NCI-H1417 treated with DMSO at 0.1 percent for 48 hours (cell line): ENCODE data around the gene FARSA.
"Not testable (repeated sequence)": the region's sequence is repeated elsewhere in the genome, so short reads cannot be mapped to it uniquely, and the experiment has no call there.

Source experiments
- DNase-seq: peaks from one replicate; lab custom pipeline; 2025; lab: John Stamatoyannopoulos, UW

Gene FARSA

GRCh38 chr19:12890299-12890786 is 43.2 kb downstream of the FARSA start:
- not testable (repeated sequence) for DNase-seq

DNA sequence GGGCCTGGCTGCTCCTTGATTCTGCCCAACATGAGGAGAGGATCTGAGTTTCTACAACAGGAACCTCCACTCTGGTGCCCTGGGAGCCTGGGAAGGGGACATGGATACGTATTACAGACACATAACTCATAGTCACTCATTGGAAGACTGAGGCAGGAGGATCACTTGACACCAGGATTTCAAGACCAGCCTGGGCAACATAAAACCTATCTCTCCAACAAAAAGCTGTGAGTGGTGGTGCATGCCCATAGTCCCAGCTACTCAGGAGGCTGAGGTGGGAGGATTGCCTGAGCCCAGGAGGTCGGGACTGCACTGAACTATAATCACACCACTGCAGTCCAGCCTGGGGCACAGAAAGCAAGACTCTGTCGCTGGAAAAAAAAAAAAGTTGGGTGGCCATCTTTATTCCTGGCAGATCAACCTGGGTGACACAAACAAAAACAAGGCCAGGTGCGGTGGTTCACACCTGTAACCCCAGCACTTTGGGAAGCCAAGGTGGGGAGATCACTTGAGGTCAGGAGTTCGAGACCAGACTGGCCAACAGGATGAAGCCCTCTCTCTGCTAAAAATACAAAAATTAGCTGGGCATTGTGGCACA is 45.4 kb downstream of the FARSA start:
- DNase-seq: no peak

- no peak for DNase-seq
These were observed 46.4 kb downstream of the FARSA start, which contains the start of gene KLF1 for GRCh38 chr19:12886969-12887747. Gene KLF1, minus strand, starts transcription at chr19:12887201. Its CDS starts 61 bp downstream, at chr19:12887140.

- DNase-seq: no peak
These were observed 46.9 kb downstream of the FARSA start for GRCh38 chr19:12886651-12886968.

DNA sequence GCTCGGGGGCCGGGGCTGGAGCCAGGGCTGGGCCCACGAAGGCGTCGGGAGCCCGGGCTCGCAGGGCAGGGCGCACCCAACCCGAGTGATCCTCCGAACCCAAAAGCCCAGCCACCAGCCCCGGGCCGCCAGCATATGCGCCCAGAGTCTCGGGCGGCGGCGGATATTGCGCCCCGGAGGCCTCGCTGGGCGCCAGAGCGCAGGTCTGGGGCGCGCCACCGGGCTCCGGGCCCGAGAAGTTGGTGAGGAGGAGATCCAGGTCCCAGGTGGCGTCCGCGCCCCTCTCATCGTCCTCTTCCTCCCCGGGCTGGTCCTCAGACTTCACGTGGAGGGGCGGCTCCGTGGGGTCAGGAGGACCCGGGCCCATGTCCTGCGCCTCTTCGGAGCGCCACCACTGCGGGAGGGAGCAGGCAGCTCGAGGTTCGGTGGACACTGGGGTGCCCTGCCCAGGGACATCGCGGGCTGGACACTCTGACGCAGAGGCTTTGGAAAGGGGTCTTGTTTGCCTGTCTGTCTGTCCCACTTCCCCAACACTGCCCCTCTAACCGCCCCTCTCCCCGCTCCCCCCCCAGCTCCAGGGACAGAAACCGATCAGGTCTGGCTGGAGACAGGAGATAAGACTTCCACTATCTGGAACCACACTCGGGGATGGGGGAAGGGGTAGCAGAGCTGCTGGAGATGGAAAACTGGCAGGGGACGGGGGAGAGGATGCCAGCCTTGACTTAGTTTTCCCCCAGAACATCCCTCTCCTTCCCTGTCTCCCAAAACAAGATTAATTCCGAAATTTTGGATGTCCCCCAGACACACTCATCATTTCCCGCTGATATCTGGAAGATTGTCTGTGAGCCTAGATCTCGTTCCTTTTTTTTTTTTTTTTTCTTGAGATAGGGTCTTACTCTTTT is 47.5 kb downstream of the FARSA start:
- no peak for DNase-seq

GRCh38 chr19:12884926-12885748 is 48.4 kb downstream of the FARSA start:
- DNase-seq: peak; percentile 21

GRCh38 chr19:12884627-12884925 is 48.9 kb downstream of the FARSA start:
- no peak for DNase-seq

GRCh38 chr19:12884202-12884601 is 49.3 kb downstream of the FARSA start:
- no peak for DNase-seq

DNA sequence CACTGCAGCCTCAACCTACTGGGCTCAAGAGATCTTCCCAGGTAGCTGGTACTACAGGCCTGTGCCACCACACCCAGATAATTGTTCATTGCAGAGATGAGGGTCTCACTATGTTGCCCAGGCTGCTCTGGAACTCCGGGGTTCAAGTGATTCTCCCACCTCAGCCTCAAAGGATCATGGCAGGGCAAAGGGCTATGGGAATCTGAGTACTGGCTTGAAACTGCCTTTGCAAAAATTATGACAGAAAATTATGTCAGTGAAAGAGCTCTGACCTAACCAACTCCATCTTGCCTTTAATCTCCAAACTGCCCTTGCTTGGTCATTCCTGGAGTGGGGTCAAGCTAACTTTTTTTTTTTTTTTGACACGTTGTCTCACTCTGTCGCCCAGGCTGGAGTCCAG is 50.9 kb downstream of the FARSA start:
- DNase-seq: no peak

DNA sequence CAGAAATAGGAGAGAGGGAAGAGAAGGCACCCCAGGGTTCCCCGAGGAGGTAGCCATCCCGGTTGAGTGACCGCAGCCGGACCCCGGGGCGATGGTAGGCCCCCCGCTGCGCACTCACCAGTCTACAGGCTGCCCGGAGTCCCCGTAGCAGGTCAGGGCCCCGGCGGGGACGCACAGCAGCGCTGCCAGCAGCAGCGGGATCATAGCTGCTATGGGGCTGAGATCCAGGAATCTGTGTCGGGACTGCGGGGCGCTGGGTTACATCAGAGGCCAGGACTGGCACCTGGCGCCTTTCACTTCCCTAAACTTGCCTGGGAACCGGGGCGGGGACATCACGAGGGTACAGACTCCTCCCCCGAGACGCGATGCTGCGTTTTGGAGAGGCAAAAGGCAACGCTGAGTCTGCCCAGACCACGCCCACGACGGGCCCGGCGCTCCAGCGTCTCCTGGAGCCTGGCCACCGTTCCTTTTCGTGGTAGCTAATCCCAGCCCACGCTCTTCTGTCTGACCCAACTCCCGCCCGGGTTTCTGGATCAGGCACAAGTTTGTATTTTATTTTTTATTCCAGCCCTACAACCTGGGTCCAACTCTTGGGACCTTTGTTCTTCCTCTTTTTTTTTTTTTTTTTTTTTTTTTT is 52.2 kb downstream of the FARSA start, which contains the start of gene DNASE2:
TSS of gene DNASE2 (minus strand) at position 278 of the 637 bp plus-strand sequence. CDS start at position 204, 74 bp downstream.
- peak; percentile 83 for DNase-seq

DNA sequence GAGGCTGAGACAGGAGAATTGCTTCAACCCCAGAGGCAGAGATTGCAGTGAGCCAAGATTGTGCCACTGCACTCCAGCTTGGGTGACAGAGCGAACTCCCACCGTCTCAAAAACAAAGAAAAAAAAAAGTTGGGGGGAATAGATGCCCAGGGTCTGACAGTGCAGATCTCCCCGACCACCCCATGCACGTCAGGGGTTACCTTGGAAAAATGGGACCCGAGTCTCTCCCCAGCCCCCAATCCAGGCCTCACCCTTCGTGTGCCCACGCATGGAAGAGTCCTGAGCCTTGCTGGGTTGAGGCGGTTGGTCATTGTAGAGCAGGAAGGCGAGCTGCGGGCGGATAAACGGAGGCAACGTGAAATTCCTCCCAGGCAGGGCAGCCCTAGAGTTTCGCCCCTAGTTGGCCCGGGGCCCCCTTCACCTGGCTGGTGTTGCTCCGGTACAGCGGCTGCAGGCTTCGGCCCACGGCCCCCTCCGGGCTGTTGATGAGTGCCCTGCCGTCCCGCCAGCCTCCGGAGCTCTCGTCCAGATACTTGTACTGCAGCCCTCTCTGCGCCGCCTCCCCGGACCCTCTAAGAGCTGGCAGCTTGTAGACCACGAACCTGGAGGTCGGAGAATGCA is 52.9 kb downstream of the FARSA start:
- no peak for DNase-seq

DNA sequence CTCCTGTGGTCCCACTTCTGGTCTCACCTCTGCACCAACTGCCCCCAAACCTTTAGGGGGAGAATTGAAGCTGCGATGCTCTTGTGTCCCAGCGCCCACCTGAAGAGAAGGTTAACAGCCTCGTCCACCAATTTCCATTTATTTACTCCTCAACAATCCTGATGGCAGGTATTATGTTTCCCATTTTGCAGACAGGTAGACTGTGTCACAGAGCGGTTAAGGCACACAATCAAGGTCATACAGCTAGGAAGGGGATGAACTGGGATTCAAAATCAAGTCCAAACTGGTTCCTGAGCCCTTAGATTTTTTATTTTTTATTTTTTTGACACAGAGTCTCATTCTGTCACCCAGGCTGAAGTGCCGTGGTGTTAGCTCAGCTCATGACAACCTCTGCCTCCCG is 58.4 kb downstream of the FARSA start:
- DNase-seq: no peak

GRCh38 chr19:12873891-12874745 is 59.4 kb downstream of the FARSA start:
- DNase-seq: no peak

- DNase-seq: no peak
These were observed 60.3 kb downstream of the FARSA start for GRCh38 chr19:12872941-12873890.
